ENCODE results near the gene ZNF8.
"Not testable (repeated sequence)": the region's sequence is repeated elsewhere in the genome, so short reads cannot be mapped to it uniquely, and the experiment has no call there.

Gene ZNF8

GRCh38 chr19:58336216-58336615, 57.5 kb downstream of the ZNF8 start:
- no peak for DNase-seq (ENCODE audit: low read depth)

- no peak for DNase-seq (ENCODE audit: low read depth)
Measured at GRCh38 chr19:58336820-58337219, 58.1 kb downstream of the ZNF8 start.

GRCh38 chr19:58338336-58338735, 59.6 kb downstream of the ZNF8 start:
- DNase-seq (ENCODE audit: low read depth), result no peak

- no peak for DNase-seq (ENCODE audit: low read depth)
Measured at GRCh38 chr19:58338825-58339558, 60.2 kb downstream of the ZNF8 start.

GRCh38 chr19:58345558-58345957, 66.8 kb downstream of the ZNF8 start:
- no peak for DNase-seq (ENCODE audit: low read depth)

GRCh38 chr19:58346961-58347929, 68.5 kb downstream of the ZNF8 start:
- peak; percentile 49 for DNase-seq (ENCODE audit: low read depth)

GRCh38 chr19:58348080-58348479, 69.3 kb downstream of the ZNF8 start:
- not testable (repeated sequence) for DNase-seq (ENCODE audit: low read depth)

- DNase-seq (ENCODE audit: low read depth), result no peak
Measured at GRCh38 chr19:58349590-58349989, 70.8 kb downstream of the ZNF8 start.

GRCh38 chr19:58350001-58350861, 71.5 kb downstream of the ZNF8 start:
- DNase-seq (ENCODE audit: low read depth), result no peak

GRCh38 chr19:58350871-58351557, 72.3 kb downstream of the ZNF8 start:
- no peak for DNase-seq (ENCODE audit: low read depth)

- no peak for DNase-seq (ENCODE audit: low read depth)
Measured at GRCh38 chr19:58351558-58351878, 72.8 kb downstream of the ZNF8 start.

GRCh38 chr19:58351990-58352755, 73.4 kb downstream of the ZNF8 start:
- no peak for DNase-seq (ENCODE audit: low read depth)

All from fibroblast of the conjunctiva (primary cell).